IMR-90 (cell line): ENCODE measurements around the gene NAA30. TPM values are rescaled to one million over a fixed set of nuclear protein-coding genes. Genes with fewer than 3 reads are reported as not detected.

Source experiments
- ATAC-seq: fragments of 200-7000 bp; cut with Tn5 transposase; 2 replicates; pipeline ENCODE4 v1.9.1; 2020; ENCODE audit warnings: low read depth, mild to moderate bottlenecking, moderate library complexity
- BruUV-seq: library from RNA; stranded (reverse); fragments of 400-500 nt; replicated peaks from 2 replicates; lab custom pipeline; 2021; lab: Mats Ljungman, UMichigan
- CTCF ChIA-PET: fragments of 300-600 bp; formaldehyde crosslinking; extraction: SDS; loops from one replicate; lab custom pipeline; 2021; ENCODE audit warnings: antibody characterized with exemption; lab: Yijun Ruan, JAX
- POLR2A ChIA-PET: fragments of 300-600 bp; sonication (Branson Sonifier 250); formaldehyde crosslinking; loops from one replicate; lab custom pipeline; 2022; ENCODE audit warnings: antibody characterized with exemption; ENCODE audit not compliant: unreplicated experiment; lab: Charles Lee
- DNase-seq: peaks from one replicate; pipeline ENCODE4 v3.0.0; 2013
- H2AFZ ChIP-seq: replicated peaks from 2 replicates; pipeline ENCODE3; 2013; ENCODE audit warnings: low read length, mild to moderate bottlenecking; ENCODE audit not compliant: poor library complexity
- H2AK5ac ChIP-seq: 2 replicates; pipeline ENCODE4 v1.6.1; 2013; ENCODE audit warnings: low read depth, low read length, inconsistent platforms
- H2AK9ac ChIP-seq: replicated peaks from 2 replicates; pipeline ENCODE3; 2013; ENCODE audit warnings: mild to moderate bottlenecking, low read depth, low read length, moderate library complexity; ENCODE audit not compliant: poor library complexity
- H2BK120ac ChIP-seq: 2 replicates; pipeline ENCODE4 v1.6.1; 2013; ENCODE audit warnings: low read depth, low read length, inconsistent platforms
- H2BK15ac ChIP-seq: 3 replicates; pipeline ENCODE4 v1.6.1; 2013; ENCODE audit warnings: low read depth, low read length, inconsistent platforms
- H2BK20ac ChIP-seq: 2 replicates; pipeline ENCODE4 v1.6.1; 2013; ENCODE audit warnings: low read depth, mild to moderate bottlenecking, inconsistent platforms, low read length, moderate library complexity
- H2BK5ac ChIP-seq: 2 replicates; pipeline ENCODE4 v1.6.1; 2013; ENCODE audit warnings: mild to moderate bottlenecking, low read depth, low read length, inconsistent platforms; ENCODE audit not compliant: poor library complexity, severe bottlenecking
- H3K14ac ChIP-seq: replicated peaks from 2 replicates; pipeline ENCODE4 v1.6.1; 2013; ENCODE audit warnings: low read depth, low read length, inconsistent platforms
- H3K18ac ChIP-seq: 2 replicates; pipeline ENCODE4 v1.6.1; 2013; ENCODE audit warnings: low read depth, low read length, control low read depth
- H3K23ac ChIP-seq: 2 replicates; pipeline ENCODE4 v1.6.1; 2013; ENCODE audit warnings: low read depth, low read length, inconsistent platforms
- H3K27ac ChIP-seq: 2 replicates; pipeline ENCODE4 v1.5.1; 2013; ENCODE audit warnings: mild to moderate bottlenecking, control low read depth, low read length; ENCODE audit not compliant: insufficient read depth
- H3K27me3 ChIP-seq: 2 replicates; pipeline ENCODE4 v1.6.1; 2013; ENCODE audit warnings: low read length; ENCODE audit not compliant: control insufficient read depth, insufficient read depth
- H3K36me3 ChIP-seq: 2 replicates; pipeline ENCODE4 v1.6.1; 2013; ENCODE audit warnings: low read length, mixed read lengths; ENCODE audit not compliant: control insufficient read depth, insufficient read depth
- H3K4ac ChIP-seq: 2 replicates; pipeline ENCODE4 v1.6.1; 2013; ENCODE audit warnings: low read depth, low read length, inconsistent platforms
- H3K4me1 ChIP-seq: 2 replicates; pipeline ENCODE4 v1.6.1; 2013; ENCODE audit warnings: low read length, mixed read lengths; ENCODE audit not compliant: control insufficient read depth, insufficient read depth
- H3K4me2 ChIP-seq: 2 replicates; pipeline ENCODE4 v1.6.1; 2013; ENCODE audit warnings: low read depth, mild to moderate bottlenecking, control low read depth, low read length, moderate library complexity
- H3K4me3 ChIP-seq: 2 replicates; pipeline ENCODE4 v1.5.1; 2013; ENCODE audit warnings: low read depth, mild to moderate bottlenecking, control low read depth, low read length, moderate library complexity; ENCODE audit not compliant: insufficient read depth
- H3K56ac ChIP-seq: 2 replicates; pipeline ENCODE4 v1.6.1; 2013; ENCODE audit warnings: low read length, inconsistent platforms; ENCODE audit not compliant: insufficient read depth; ENCODE audit errors: extremely low read depth
- H3K79me1 ChIP-seq, 2 experiments: 2 replicates each; pipeline ENCODE4 v1.6.1; 2013; ENCODE audit warnings: low read length in 2 of 2, inconsistent platforms in 1 of 2, low read depth in 1 of 2
- H3K9ac ChIP-seq: 2 replicates; pipeline ENCODE4 v1.6.1; 2013; ENCODE audit warnings: low read depth, low read length, control low read depth
- H3K9me1 ChIP-seq: 2 replicates; pipeline ENCODE4 v1.6.1; 2013; ENCODE audit warnings: low read length, inconsistent platforms; ENCODE audit not compliant: insufficient read depth
- H3K9me3 ChIP-seq: 2 replicates; pipeline ENCODE4 v1.6.1; 2013; ENCODE audit warnings: low read length; ENCODE audit not compliant: control insufficient read depth, insufficient read depth
- H4K20me1 ChIP-seq: 2 replicates; pipeline ENCODE4 v1.6.1; 2013; ENCODE audit warnings: low read length, inconsistent platforms; ENCODE audit not compliant: insufficient read depth
- H4K5ac ChIP-seq: 2 replicates; pipeline ENCODE4 v1.6.1; 2013; ENCODE audit warnings: mild to moderate bottlenecking, low read depth, low read length, control low read depth
- H4K8ac ChIP-seq, 2 experiments: 2 replicates each; pipeline ENCODE4 v1.6.1; 2013; ENCODE audit warnings: low read depth in 2 of 2, low read length in 2 of 2, control low read depth in 1 of 2, inconsistent platforms in 1 of 2
- H4K91ac ChIP-seq: 2 replicates; pipeline ENCODE4 v1.6.1; 2013; ENCODE audit warnings: low read depth, low read length, inconsistent platforms; ENCODE audit not compliant: insufficient read depth
- CTCF ChIP-seq: conservative IDR thresholded peaks from 2 replicates; pipeline ENCODE4 v1.5.1; 2012; ENCODE audit warnings: mild to moderate bottlenecking, low read depth, low read length, improper control_type of control experiment
- ELK1 ChIP-seq: fragments of 150-350 bp; IDR thresholded peaks from 2 replicates; pipeline ENCODE4 v1.6.1; 2016; ENCODE audit warnings: low read depth, mild to moderate bottlenecking, low read length, moderate library complexity, borderline replicate concordance
- FOS ChIP-seq: fragments of 150-350 bp; IDR thresholded peaks from 2 replicates; pipeline ENCODE4 v1.6.1; 2016; ENCODE audit warnings: low read depth, low read length
- MAZ ChIP-seq: IDR thresholded peaks from 2 replicates; pipeline ENCODE4 v1.6.1; 2012; ENCODE audit warnings: low read depth, mild to moderate bottlenecking, low read length, improper control_type of control experiment, moderate library complexity, borderline replicate concordance
- MXI1 ChIP-seq: IDR thresholded peaks from 2 replicates; pipeline ENCODE4 v1.6.1; 2012; ENCODE audit warnings: low read depth, mild to moderate bottlenecking, low read length, moderate library complexity, borderline replicate concordance
- POLR2A ChIP-seq: IDR thresholded peaks from 2 replicates; pipeline ENCODE4 v1.6.1; 2012; ENCODE audit warnings: mild to moderate bottlenecking, low read depth, low read length
- RCOR1 ChIP-seq: IDR thresholded peaks from 2 replicates; pipeline ENCODE4 v1.6.1; 2012; ENCODE audit warnings: mild to moderate bottlenecking, low read length, improper control_type of control experiment; ENCODE audit not compliant: insufficient replicate concordance
- RFX5 ChIP-seq: IDR thresholded peaks from 2 replicates; pipeline ENCODE4 v1.8.0; 2012; ENCODE audit warnings: low read depth, mild to moderate bottlenecking, low read length, moderate library complexity
- SMC3 ChIP-seq: fragments of 150-350 bp; IDR thresholded peaks from 2 replicates; pipeline ENCODE4 v1.6.1; 2016; ENCODE audit warnings: low read depth, mild to moderate bottlenecking, antibody characterized with exemption, low read length, moderate library complexity
- WGBS, 2 experiments: methylation state at CpG; one replicate each; pipeline versions ENCODE4 v1.1.5 to v1.1.7; 2013; ENCODE audit warnings: missing lambda C conversion rate in 2 of 2; ENCODE audit not compliant: insufficient read length in 1 of 2; ENCODE audit errors: extremely low coverage in 2 of 2; 5-methylcytosine and 5-hydroxymethylcytosine counted together
- dilution Hi-C: fragments of 300-500 bp; cut with HindIII; formaldehyde crosslinking; loops from one replicate; pipeline ENCODE4 v1.14.3; 2018; ENCODE audit warnings: low sequenced_read_pairs; ENCODE audit not compliant: unreplicated experiment
- in situ Hi-C: fragments of 300-500 bp; cut with MboI; formaldehyde crosslinking; loops from 3 replicates; pipeline ENCODE4 v1.14.3; 2019; ENCODE audit warnings: low sequenced_read_pairs, inconsistent platforms, mixed read lengths
- intact Hi-C: fragments of 100-400 bp; cut with micrococcal nuclease; formaldehyde crosslinking; loops from 2 replicates; pipeline ENCODE4 v1.10.0; 2022
- polyA plus RNA-seq, 3 experiments: library from polyadenylated mRNA; depleted of rRNA; stranded (reverse); fragments of >200 nt; gene quantifications; 2 replicates each; pipeline ENCODE4 v1.2.3, GENCODE V29; 2012; ENCODE audit warnings: low replicate concordance in 1 of 3
- total RNA-seq: library from RNA; depleted of rRNA; stranded (reverse); fragments of >200 nt; gene quantifications from 2 replicates; pipeline ENCODE4 v1.2.3, GENCODE V29; 2012

NAA30 gene
- total and polyA plus RNA-seq, 2 of the 4 experiments (the other 2 are of a cell fraction), result 5.8 to 24.4 TPM

GRCh38 chr14:57412341-57412740 lies 22.0 kb downstream of the NAA30 start:
- no peak overlapping the region for H2AFZ ChIP-seq
- H3K14ac ChIP-seq, result no peak overlapping the region
- intact Hi-C loops (no loop called here), dilution Hi-C loops (no loop called here), in situ Hi-C loops (no loop called here)
- no peak overlapping the region for H2AK9ac ChIP-seq
- peaks cover 4% of the 10 kb centered on the region for H3K36me3 ChIP-seq
- peaks cover 12% of the 10 kb centered on the region in 2 experiments; a peak in 3 of 4 replicates for H3K79me1 ChIP-seq
- no peak overlapping the region for H4K91ac ChIP-seq
- TF ChIP-seq CTCF, result no peak
- TF ChIP-seq FOS, result no peak
- TF ChIP-seq RCOR1, result no peak
- TF ChIP-seq SMC3, result no peak
- TF ChIP-seq POLR2A, result no peak
- no peak for TF ChIP-seq MAZ
- no peak for TF ChIP-seq ELK1
- TF ChIP-seq MXI1, result no peak
- TF ChIP-seq RFX5, result no peak
- H2BK20ac ChIP-seq, result no peak overlapping the region
- no peak overlapping the region for H3K9ac ChIP-seq
- no peaks in the 10 kb centered on the region for H3K4me1 ChIP-seq
- no peak overlapping the region for H3K4ac ChIP-seq
- no CpG with 5 or more reads among the region's 2 CpGs for WGBS, 2 experiments
- no TSS peak for BruUV-seq
- H3K27me3 ChIP-seq, result no peaks in the 10 kb centered on the region
- no peak overlapping the region for H2BK120ac ChIP-seq
- H3K4me2 ChIP-seq, result no peak overlapping the region
- no peak overlapping the region for H2BK5ac ChIP-seq
- H3K56ac ChIP-seq, result no peak overlapping the region
- H2BK15ac ChIP-seq, result no peak overlapping the region
- CTCF ChIA-PET, result interaction anchor here (0.7 kb wide), 1 partner anchor 16 kb away, joined by 3 read pairs; no protein-coding TSS in a partner anchor
- no peak overlapping the region for H4K8ac ChIP-seq
- no peaks in the 10 kb centered on the region for H3K9me1 ChIP-seq
- H3K9me3 ChIP-seq, result no peaks in the 10 kb centered on the region
- no peak overlapping the region for H3K4me3 ChIP-seq
- H3K27ac ChIP-seq, result no peak overlapping the region
- no peak for DNase-seq
- no peak overlapping the region for H3K23ac ChIP-seq
- H4K5ac ChIP-seq, result no peak overlapping the region
- H3K18ac ChIP-seq, result no peak overlapping the region
- ATAC-seq, result no peak
- H4K20me1 ChIP-seq, result no peaks in the 10 kb centered on the region
- POLR2A ChIA-PET, result no interaction called here
- H2AK5ac ChIP-seq, result no peak overlapping the region
